ENCODE results near the gene ZSWIM5. TPM values are rescaled to one million over a fixed set of nuclear protein-coding genes. Genes with fewer than 3 reads are reported as not detected.

The ZSWIM5 gene
- total RNA-seq, 2 donors from 2014 or later = 2.0 to 3.5 TPM

- Histone ChIP-seq H3K27me3 (replicated peaks; ENCODE audit: insufficient read depth) (no peaks in the 10 kb centered on the region), H3K4me1 (ENCODE audit: control insufficient read depth in 1 of 2, low read depth in 2 of 2) (peaks cover 19 to 35% of the 10 kb centered on the region in 2 donors), H3K9me3 (no peaks in the 10 kb centered on the region), H3K36me3 (peaks cover 54% of the 10 kb centered on the region), H3K4me3 (no peak overlapping the region), H3K27ac (no peak overlapping the region)
- no peak for DNase-seq (ENCODE audit: low spot score)
- no peak for ATAC-seq (ENCODE audit: insufficient number of reproducible peaks, low FRiP score, low read depth)
- TF ChIP-seq, protein P1, sequence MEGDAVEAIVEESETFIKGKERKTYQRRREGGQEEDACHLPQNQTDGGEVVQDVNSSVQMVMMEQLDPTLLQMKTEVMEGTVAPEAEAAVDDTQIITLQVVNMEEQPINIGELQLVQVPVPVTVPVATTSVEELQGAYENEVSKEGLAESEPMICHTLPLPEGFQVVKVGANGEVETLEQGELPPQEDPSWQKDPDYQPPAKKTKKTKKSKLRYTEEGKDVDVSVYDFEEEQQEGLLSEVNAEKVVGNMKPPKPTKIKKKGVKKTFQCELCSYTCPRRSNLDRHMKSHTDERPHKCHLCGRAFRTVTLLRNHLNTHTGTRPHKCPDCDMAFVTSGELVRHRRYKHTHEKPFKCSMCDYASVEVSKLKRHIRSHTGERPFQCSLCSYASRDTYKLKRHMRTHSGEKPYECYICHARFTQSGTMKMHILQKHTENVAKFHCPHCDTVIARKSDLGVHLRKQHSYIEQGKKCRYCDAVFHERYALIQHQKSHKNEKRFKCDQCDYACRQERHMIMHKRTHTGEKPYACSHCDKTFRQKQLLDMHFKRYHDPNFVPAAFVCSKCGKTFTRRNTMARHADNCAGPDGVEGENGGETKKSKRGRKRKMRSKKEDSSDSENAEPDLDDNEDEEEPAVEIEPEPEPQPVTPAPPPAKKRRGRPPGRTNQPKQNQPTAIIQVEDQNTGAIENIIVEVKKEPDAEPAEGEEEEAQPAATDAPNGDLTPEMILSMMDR (IDR thresholded peaks at IDR 0.05) = no peak
Measured at GRCh38 chr1:45008516-45008915, 197.9 kb downstream of the ZSWIM5 start.

- no peak overlapping the region for H3K4me3 ChIP-seq
- H3K4me1 ChIP-seq (ENCODE audit: control insufficient read depth in 1 of 2, low read depth in 2 of 2) = peaks cover 17 to 30% of the 10 kb centered on the region in 2 donors
- H3K27ac ChIP-seq = no peak overlapping the region
- ATAC-seq (ENCODE audit: insufficient number of reproducible peaks, low FRiP score, low read depth) (no peak), DNase-seq (ENCODE audit: low spot score) (no peak)
- H3K9me3 ChIP-seq = no peaks in the 10 kb centered on the region
- TF ChIP-seq, protein P1 (IDR thresholded peaks at IDR 0.05) = no peak
- no peaks in the 10 kb centered on the region for H3K27me3 ChIP-seq (replicated peaks; ENCODE audit: insufficient read depth)
- H3K36me3 ChIP-seq = peaks cover 59% of the 10 kb centered on the region
Measured at GRCh38 chr1:45008076-45008475, 198.3 kb downstream of the ZSWIM5 start.

GRCh38 chr1:45007311-45007710 lies 199.1 kb downstream of the ZSWIM5 start:
- Histone ChIP-seq H3K4me1 (ENCODE audit: control insufficient read depth in 1 of 2, low read depth in 2 of 2) (peaks cover 14 to 23% of the 10 kb centered on the region in 2 donors), H3K36me3 (peaks cover 66% of the 10 kb centered on the region), H3K27ac (no peak overlapping the region), H3K4me3 (no peak overlapping the region), H3K9me3 (no peaks in the 10 kb centered on the region), H3K27me3 (replicated peaks; ENCODE audit: insufficient read depth) (no peaks in the 10 kb centered on the region)
- DNase-seq (ENCODE audit: low spot score) = no peak
- ATAC-seq (ENCODE audit: insufficient number of reproducible peaks, low FRiP score, low read depth) = no peak
- TF ChIP-seq, protein P1 (IDR thresholded peaks at IDR 0.05) = no peak

DNA sequence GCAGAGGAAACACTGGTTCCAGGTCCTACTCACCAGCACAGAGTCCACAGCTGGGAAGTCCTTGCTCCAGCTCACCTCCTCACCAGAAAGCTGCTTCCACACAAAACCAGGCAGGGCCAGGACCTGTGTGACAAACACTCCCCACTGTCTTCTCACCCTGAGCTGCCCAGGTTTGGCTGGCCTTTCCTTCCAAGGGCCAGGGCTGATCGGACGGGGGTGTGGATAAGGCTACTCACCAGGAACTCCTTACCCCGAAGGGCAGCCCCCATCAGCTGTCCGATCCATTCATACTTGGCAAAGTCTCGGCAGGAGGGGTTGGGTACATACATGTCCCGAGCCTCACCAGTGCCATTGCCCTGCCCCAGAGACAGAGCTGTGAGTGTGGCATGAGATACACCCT lies 200.6 kb downstream of the ZSWIM5 start:
- ATAC-seq (ENCODE audit: insufficient number of reproducible peaks, low FRiP score, low read depth) (no peak), DNase-seq (ENCODE audit: low spot score) (no peak)
- no peak overlapping the region for H3K4me3 ChIP-seq
- no peaks in the 10 kb centered on the region for H3K9me3 ChIP-seq
- peaks cover 9 to 16% of the 10 kb centered on the region in 2 donors for H3K4me1 ChIP-seq (ENCODE audit: control insufficient read depth in 1 of 2, low read depth in 2 of 2)
- TF ChIP-seq, protein P1 (IDR thresholded peaks at IDR 0.05) = no peak
- H3K27ac ChIP-seq = no peak overlapping the region
- no peaks in the 10 kb centered on the region for H3K27me3 ChIP-seq (replicated peaks; ENCODE audit: insufficient read depth)
- H3K36me3 ChIP-seq = peaks cover 66% of the 10 kb centered on the region

GRCh38 chr1:45004281-45004920 lies 202.0 kb downstream of the ZSWIM5 start:
- Histone ChIP-seq H3K36me3 (peaks cover 64% of the 10 kb centered on the region), H3K4me1 (ENCODE audit: control insufficient read depth in 1 of 2, low read depth in 2 of 2) (peaks cover under 1 to 5% of the 10 kb centered on the region in 2 donors), H3K27ac (no peak overlapping the region), H3K9me3 (no peaks in the 10 kb centered on the region), H3K27me3 (replicated peaks; ENCODE audit: insufficient read depth) (no peaks in the 10 kb centered on the region), H3K4me3 (no peak overlapping the region)
- no peak for DNase-seq (ENCODE audit: low spot score)
- TF ChIP-seq, protein P1 (IDR thresholded peaks at IDR 0.05) = no peak
- ATAC-seq (ENCODE audit: insufficient number of reproducible peaks, low FRiP score, low read depth) = no peak

Data from thoracic aorta (tissue), 2 donors.